IMR-90 (cell line): ENCODE results near the gene RPL36A. TPM values are rescaled to one million over a fixed set of nuclear protein-coding genes. Genes with fewer than 3 reads are reported as not detected.

Experiments
- ATAC-seq: fragments of 200-7000 bp; cut with Tn5 transposase; 2 replicates; pipeline ENCODE4 v1.9.1; 2020; ENCODE audit warnings: low read depth, mild to moderate bottlenecking, moderate library complexity
- BruUV-seq: library from RNA; stranded (reverse); fragments of 400-500 nt; replicated peaks from 2 replicates; lab custom pipeline; 2021; lab: Mats Ljungman, UMichigan
- CTCF ChIA-PET: fragments of 300-600 bp; formaldehyde crosslinking; extraction: SDS; loops from one replicate; lab custom pipeline; 2021; ENCODE audit warnings: antibody characterized with exemption; lab: Yijun Ruan, JAX
- POLR2A ChIA-PET: fragments of 300-600 bp; sonication (Branson Sonifier 250); formaldehyde crosslinking; loops from one replicate; lab custom pipeline; 2022; ENCODE audit warnings: antibody characterized with exemption; ENCODE audit not compliant: unreplicated experiment; lab: Charles Lee
- DNase-seq: peaks from one replicate; pipeline ENCODE4 v3.0.0; 2013
- H2AFZ ChIP-seq: replicated peaks from 2 replicates; pipeline ENCODE3; 2013; ENCODE audit warnings: low read length, mild to moderate bottlenecking; ENCODE audit not compliant: poor library complexity
- H2AK5ac ChIP-seq: 2 replicates; pipeline ENCODE4 v1.6.1; 2013; ENCODE audit warnings: low read depth, low read length, inconsistent platforms
- H2AK9ac ChIP-seq: replicated peaks from 2 replicates; pipeline ENCODE3; 2013; ENCODE audit warnings: mild to moderate bottlenecking, low read depth, low read length, moderate library complexity; ENCODE audit not compliant: poor library complexity
- H2BK120ac ChIP-seq: 2 replicates; pipeline ENCODE4 v1.6.1; 2013; ENCODE audit warnings: low read depth, low read length, inconsistent platforms
- H2BK15ac ChIP-seq: 3 replicates; pipeline ENCODE4 v1.6.1; 2013; ENCODE audit warnings: low read depth, low read length, inconsistent platforms
- H2BK20ac ChIP-seq: 2 replicates; pipeline ENCODE4 v1.6.1; 2013; ENCODE audit warnings: low read depth, mild to moderate bottlenecking, inconsistent platforms, low read length, moderate library complexity
- H2BK5ac ChIP-seq: 2 replicates; pipeline ENCODE4 v1.6.1; 2013; ENCODE audit warnings: mild to moderate bottlenecking, low read depth, low read length, inconsistent platforms; ENCODE audit not compliant: poor library complexity, severe bottlenecking
- H3K14ac ChIP-seq: replicated peaks from 2 replicates; pipeline ENCODE4 v1.6.1; 2013; ENCODE audit warnings: low read depth, low read length, inconsistent platforms
- H3K18ac ChIP-seq: 2 replicates; pipeline ENCODE4 v1.6.1; 2013; ENCODE audit warnings: low read depth, low read length, control low read depth
- H3K23ac ChIP-seq: 2 replicates; pipeline ENCODE4 v1.6.1; 2013; ENCODE audit warnings: low read depth, low read length, inconsistent platforms
- H3K27ac ChIP-seq: 2 replicates; pipeline ENCODE4 v1.5.1; 2013; ENCODE audit warnings: mild to moderate bottlenecking, control low read depth, low read length; ENCODE audit not compliant: insufficient read depth
- H3K27me3 ChIP-seq: 2 replicates; pipeline ENCODE4 v1.6.1; 2013; ENCODE audit warnings: low read length; ENCODE audit not compliant: control insufficient read depth, insufficient read depth
- H3K36me3 ChIP-seq: 2 replicates; pipeline ENCODE4 v1.6.1; 2013; ENCODE audit warnings: low read length, mixed read lengths; ENCODE audit not compliant: control insufficient read depth, insufficient read depth
- H3K4ac ChIP-seq: 2 replicates; pipeline ENCODE4 v1.6.1; 2013; ENCODE audit warnings: low read depth, low read length, inconsistent platforms
- H3K4me1 ChIP-seq: 2 replicates; pipeline ENCODE4 v1.6.1; 2013; ENCODE audit warnings: low read length, mixed read lengths; ENCODE audit not compliant: control insufficient read depth, insufficient read depth
- H3K4me2 ChIP-seq: 2 replicates; pipeline ENCODE4 v1.6.1; 2013; ENCODE audit warnings: low read depth, mild to moderate bottlenecking, control low read depth, low read length, moderate library complexity
- H3K4me3 ChIP-seq: 2 replicates; pipeline ENCODE4 v1.5.1; 2013; ENCODE audit warnings: low read depth, mild to moderate bottlenecking, control low read depth, low read length, moderate library complexity; ENCODE audit not compliant: insufficient read depth
- H3K56ac ChIP-seq: 2 replicates; pipeline ENCODE4 v1.6.1; 2013; ENCODE audit warnings: low read length, inconsistent platforms; ENCODE audit not compliant: insufficient read depth; ENCODE audit errors: extremely low read depth
- H3K79me1 ChIP-seq, 2 experiments: 2 replicates each; pipeline ENCODE4 v1.6.1; 2013; ENCODE audit warnings: low read length in 2 of 2, inconsistent platforms in 1 of 2, low read depth in 1 of 2
- H3K9ac ChIP-seq: 2 replicates; pipeline ENCODE4 v1.6.1; 2013; ENCODE audit warnings: low read depth, low read length, control low read depth
- H3K9me1 ChIP-seq: 2 replicates; pipeline ENCODE4 v1.6.1; 2013; ENCODE audit warnings: low read length, inconsistent platforms; ENCODE audit not compliant: insufficient read depth
- H3K9me3 ChIP-seq: 2 replicates; pipeline ENCODE4 v1.6.1; 2013; ENCODE audit warnings: low read length; ENCODE audit not compliant: control insufficient read depth, insufficient read depth
- H4K20me1 ChIP-seq: 2 replicates; pipeline ENCODE4 v1.6.1; 2013; ENCODE audit warnings: low read length, inconsistent platforms; ENCODE audit not compliant: insufficient read depth
- H4K5ac ChIP-seq: 2 replicates; pipeline ENCODE4 v1.6.1; 2013; ENCODE audit warnings: mild to moderate bottlenecking, low read depth, low read length, control low read depth
- H4K8ac ChIP-seq, 2 experiments: 2 replicates each; pipeline ENCODE4 v1.6.1; 2013; ENCODE audit warnings: low read depth in 2 of 2, low read length in 2 of 2, control low read depth in 1 of 2, inconsistent platforms in 1 of 2
- H4K91ac ChIP-seq: 2 replicates; pipeline ENCODE4 v1.6.1; 2013; ENCODE audit warnings: low read depth, low read length, inconsistent platforms; ENCODE audit not compliant: insufficient read depth
- BHLHE40 ChIP-seq: fragments of 150-350 bp; IDR thresholded peaks from 2 replicates; pipeline ENCODE4 v1.6.1; 2016; ENCODE audit warnings: mild to moderate bottlenecking, low read depth, low read length
- CEBPB ChIP-seq: IDR thresholded peaks from 2 replicates; pipeline ENCODE4 v1.6.1; 2012; ENCODE audit warnings: low read depth, low read length, improper control_type of control experiment
- CHD1 ChIP-seq: IDR thresholded peaks from 2 replicates; pipeline ENCODE4 v1.6.1; 2012; ENCODE audit warnings: low read depth, low read length, improper control_type of control experiment
- FOS ChIP-seq: fragments of 150-350 bp; IDR thresholded peaks from 2 replicates; pipeline ENCODE4 v1.6.1; 2016; ENCODE audit warnings: low read depth, low read length
- MAFK ChIP-seq: IDR thresholded peaks from 2 replicates; pipeline ENCODE4 v1.6.1; 2012; ENCODE audit warnings: low read depth, low read length, improper control_type of control experiment
- MAZ ChIP-seq: IDR thresholded peaks from 2 replicates; pipeline ENCODE4 v1.6.1; 2012; ENCODE audit warnings: low read depth, mild to moderate bottlenecking, low read length, improper control_type of control experiment, moderate library complexity, borderline replicate concordance
- MXI1 ChIP-seq: IDR thresholded peaks from 2 replicates; pipeline ENCODE4 v1.6.1; 2012; ENCODE audit warnings: low read depth, mild to moderate bottlenecking, low read length, moderate library complexity, borderline replicate concordance
- NFE2L2 ChIP-seq: fragments of 150-350 bp; IDR thresholded peaks from 2 replicates; pipeline ENCODE4 v1.6.1; 2016; ENCODE audit warnings: low read depth, mild to moderate bottlenecking, low read length
- POLR2A ChIP-seq: IDR thresholded peaks from 2 replicates; pipeline ENCODE4 v1.6.1; 2012; ENCODE audit warnings: mild to moderate bottlenecking, low read depth, low read length
- RAD21 ChIP-seq: IDR thresholded peaks from 2 replicates; pipeline ENCODE4 v1.6.1; 2012; ENCODE audit warnings: low read length, improper control_type of control experiment
- RCOR1 ChIP-seq: IDR thresholded peaks from 2 replicates; pipeline ENCODE4 v1.6.1; 2012; ENCODE audit warnings: mild to moderate bottlenecking, low read length, improper control_type of control experiment; ENCODE audit not compliant: insufficient replicate concordance
- RFX5 ChIP-seq: IDR thresholded peaks from 2 replicates; pipeline ENCODE4 v1.8.0; 2012; ENCODE audit warnings: low read depth, mild to moderate bottlenecking, low read length, moderate library complexity
- SMC3 ChIP-seq: fragments of 150-350 bp; IDR thresholded peaks from 2 replicates; pipeline ENCODE4 v1.6.1; 2016; ENCODE audit warnings: low read depth, mild to moderate bottlenecking, antibody characterized with exemption, low read length, moderate library complexity
- dilution Hi-C: fragments of 300-500 bp; cut with HindIII; formaldehyde crosslinking; loops from one replicate; pipeline ENCODE4 v1.14.3; 2018; ENCODE audit warnings: low sequenced_read_pairs; ENCODE audit not compliant: unreplicated experiment
- in situ Hi-C: fragments of 300-500 bp; cut with MboI; formaldehyde crosslinking; loops from 3 replicates; pipeline ENCODE4 v1.14.3; 2019; ENCODE audit warnings: low sequenced_read_pairs, inconsistent platforms, mixed read lengths
- intact Hi-C: fragments of 100-400 bp; cut with micrococcal nuclease; formaldehyde crosslinking; loops from 2 replicates; pipeline ENCODE4 v1.10.0; 2022
- polyA plus RNA-seq, 3 experiments: library from polyadenylated mRNA; depleted of rRNA; stranded (reverse); fragments of >200 nt; gene quantifications; 2 replicates each; pipeline ENCODE4 v1.2.3, GENCODE V29; 2012; ENCODE audit warnings: low replicate concordance in 1 of 3
- total RNA-seq: library from RNA; depleted of rRNA; stranded (reverse); fragments of >200 nt; gene quantifications from 2 replicates; pipeline ENCODE4 v1.2.3, GENCODE V29; 2012
- TF ChIP-seq, protein P1 (sequence below): fragments of 150-350 bp; IDR thresholded peaks from 2 replicates; pipeline ENCODE4 v1.6.1; 2016; ENCODE audit warnings: low read depth, mild to moderate bottlenecking, low read length, moderate library complexity, borderline replicate concordance
- TF ChIP-seq, protein P2 (sequence below): fragments of 150-350 bp; IDR thresholded peaks from 2 replicates; pipeline ENCODE4 v1.6.1; 2017; ENCODE audit warnings: mild to moderate bottlenecking, antibody characterized with exemption, low read length, low read depth
- TF ChIP-seq, protein P3 (sequence below): conservative IDR thresholded peaks from 2 replicates; pipeline ENCODE4 v1.5.1; 2012; ENCODE audit warnings: mild to moderate bottlenecking, low read depth, low read length, improper control_type of control experiment

RPL36A gene
- total and polyA plus RNA-seq, 2 of the 4 experiments (the other 2 are of a cell fraction) = 677 to 2,412 TPM

DNA sequence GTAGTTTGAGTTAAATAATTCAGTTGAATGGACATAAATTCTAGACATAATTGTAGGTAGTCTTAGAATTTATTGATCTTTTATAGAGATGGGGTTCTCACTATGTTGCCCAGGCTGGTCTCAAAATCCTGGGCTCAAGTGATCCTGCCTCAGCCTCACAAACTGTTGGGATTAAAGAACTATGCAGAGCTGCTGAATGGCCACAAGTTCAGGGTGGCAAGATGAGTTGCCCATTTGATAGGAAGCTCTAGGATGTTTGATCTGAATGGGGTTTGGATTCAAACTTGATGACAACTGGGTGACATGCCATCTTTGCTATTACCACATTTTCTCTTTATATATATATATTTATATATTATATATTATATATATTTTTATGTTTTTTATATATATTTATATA, 3.6 kb downstream of the RPL36A start:
- Histone ChIP-seq H2BK20ac (no peak overlapping the region), H3K4me1 (no peaks in the 10 kb centered on the region), H3K79me1 (peaks cover 0 to 16% of the 10 kb centered on the region in 2 experiments; a peak in 2 of 4 replicates), H2AK5ac (no peak overlapping the region), H3K36me3 (peaks cover 11% of the 10 kb centered on the region; the same call in 1 of the 2 replicates), H3K9me3 (no peaks in the 10 kb centered on the region), H3K14ac (no peak overlapping the region), H4K91ac (no peak overlapping the region), H2BK120ac (no peak overlapping the region), H4K5ac (no peak overlapping the region), H3K23ac (no peak overlapping the region), H3K18ac (no peak overlapping the region), H3K27me3 (no peaks in the 10 kb centered on the region), H2BK5ac (no peak overlapping the region), H4K20me1 (peaks cover 13% of the 10 kb centered on the region; the same call in 1 of the 2 replicates), H3K4me3 (no peak overlapping the region), H2BK15ac (no peak overlapping the region), H3K56ac (no peak overlapping the region), H4K8ac (no peak overlapping the region), H3K9me1 (peaks cover 4% of the 10 kb centered on the region), H2AK9ac (no peak overlapping the region), H3K27ac (no peak overlapping the region), H3K4ac (no peak overlapping the region), H3K4me2 (no peak overlapping the region), H2AFZ (no peak overlapping the region), H3K9ac (no peak overlapping the region)
- no peak for ATAC-seq
- CTCF ChIA-PET = no interaction called here
- POLR2A ChIA-PET = no interaction called here
- intact Hi-C loops = no loop called here
- dilution Hi-C loops = no loop called here
- DNase-seq = no peak
- in situ Hi-C loops = no loop called here
- TF ChIP-seq SMC3 (no peak), FOS (no peak), RAD21 (no peak), MAZ (no peak), CEBPB (no peak), BHLHE40 (no peak), MXI1 (no peak), MAFK (no peak), POLR2A (no peak), NFE2L2 (no peak), RFX5 (no peak), RCOR1 (no peak), CHD1 (no peak)
- TF ChIP-seq, protein P1, sequence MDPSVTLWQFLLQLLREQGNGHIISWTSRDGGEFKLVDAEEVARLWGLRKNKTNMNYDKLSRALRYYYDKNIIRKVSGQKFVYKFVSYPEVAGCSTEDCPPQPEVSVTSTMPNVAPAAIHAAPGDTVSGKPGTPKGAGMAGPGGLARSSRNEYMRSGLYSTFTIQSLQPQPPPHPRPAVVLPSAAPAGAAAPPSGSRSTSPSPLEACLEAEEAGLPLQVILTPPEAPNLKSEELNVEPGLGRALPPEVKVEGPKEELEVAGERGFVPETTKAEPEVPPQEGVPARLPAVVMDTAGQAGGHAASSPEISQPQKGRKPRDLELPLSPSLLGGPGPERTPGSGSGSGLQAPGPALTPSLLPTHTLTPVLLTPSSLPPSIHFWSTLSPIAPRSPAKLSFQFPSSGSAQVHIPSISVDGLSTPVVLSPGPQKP = no peak
- TF ChIP-seq, protein P2, sequence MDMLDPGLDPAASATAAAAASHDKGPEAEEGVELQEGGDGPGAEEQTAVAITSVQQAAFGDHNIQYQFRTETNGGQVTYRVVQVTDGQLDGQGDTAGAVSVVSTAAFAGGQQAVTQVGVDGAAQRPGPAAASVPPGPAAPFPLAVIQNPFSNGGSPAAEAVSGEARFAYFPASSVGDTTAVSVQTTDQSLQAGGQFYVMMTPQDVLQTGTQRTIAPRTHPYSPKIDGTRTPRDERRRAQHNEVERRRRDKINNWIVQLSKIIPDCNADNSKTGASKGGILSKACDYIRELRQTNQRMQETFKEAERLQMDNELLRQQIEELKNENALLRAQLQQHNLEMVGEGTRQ = no peak
- TF ChIP-seq, protein P3, sequence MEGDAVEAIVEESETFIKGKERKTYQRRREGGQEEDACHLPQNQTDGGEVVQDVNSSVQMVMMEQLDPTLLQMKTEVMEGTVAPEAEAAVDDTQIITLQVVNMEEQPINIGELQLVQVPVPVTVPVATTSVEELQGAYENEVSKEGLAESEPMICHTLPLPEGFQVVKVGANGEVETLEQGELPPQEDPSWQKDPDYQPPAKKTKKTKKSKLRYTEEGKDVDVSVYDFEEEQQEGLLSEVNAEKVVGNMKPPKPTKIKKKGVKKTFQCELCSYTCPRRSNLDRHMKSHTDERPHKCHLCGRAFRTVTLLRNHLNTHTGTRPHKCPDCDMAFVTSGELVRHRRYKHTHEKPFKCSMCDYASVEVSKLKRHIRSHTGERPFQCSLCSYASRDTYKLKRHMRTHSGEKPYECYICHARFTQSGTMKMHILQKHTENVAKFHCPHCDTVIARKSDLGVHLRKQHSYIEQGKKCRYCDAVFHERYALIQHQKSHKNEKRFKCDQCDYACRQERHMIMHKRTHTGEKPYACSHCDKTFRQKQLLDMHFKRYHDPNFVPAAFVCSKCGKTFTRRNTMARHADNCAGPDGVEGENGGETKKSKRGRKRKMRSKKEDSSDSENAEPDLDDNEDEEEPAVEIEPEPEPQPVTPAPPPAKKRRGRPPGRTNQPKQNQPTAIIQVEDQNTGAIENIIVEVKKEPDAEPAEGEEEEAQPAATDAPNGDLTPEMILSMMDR = no peak
- no TSS peak for BruUV-seq
